ENCODE data around the gene DNAH7.

Gene DNAH7

GRCh38 chr2:195871326-195871725 is 197.3 kb downstream of the DNAH7 start:
- no peak overlapping the region for H3K27ac ChIP-seq
- no peak for TF ChIP-seq ZFX (IDR thresholded peaks at IDR 0.05; ENCODE audit: borderline replicate concordance)
- no peak for TF ChIP-seq CTCF (IDR thresholded peaks at IDR 0.05)

- no peak for TF ChIP-seq CTCF (IDR thresholded peaks at IDR 0.05)
- no peak for TF ChIP-seq ZFX (IDR thresholded peaks at IDR 0.05; ENCODE audit: borderline replicate concordance)
- no peak overlapping the region for H3K27ac ChIP-seq
Measured at GRCh38 chr2:195864316-195864715, 204.3 kb downstream of the DNAH7 start.

- no peak overlapping the region for H3K27ac ChIP-seq
- TF ChIP-seq ZFX (IDR thresholded peaks at IDR 0.05; ENCODE audit: borderline replicate concordance) (no peak), CTCF (IDR thresholded peaks at IDR 0.05) (no peak)
Measured at GRCh38 chr2:195863564-195863963, 205.1 kb downstream of the DNAH7 start.

GRCh38 chr2:195863121-195863520 is 205.5 kb downstream of the DNAH7 start:
- no peak for TF ChIP-seq ZFX (IDR thresholded peaks at IDR 0.05; ENCODE audit: borderline replicate concordance)
- TF ChIP-seq CTCF (IDR thresholded peaks at IDR 0.05) = no peak
- H3K27ac ChIP-seq = no peak overlapping the region

GRCh38 chr2:195861821-195862220 is 206.8 kb downstream of the DNAH7 start:
- TF ChIP-seq CTCF (IDR thresholded peaks at IDR 0.05) = no peak
- no peak for TF ChIP-seq ZFX (IDR thresholded peaks at IDR 0.05; ENCODE audit: borderline replicate concordance)
- H3K27ac ChIP-seq = no peak overlapping the region

- no peak overlapping the region for H3K27ac ChIP-seq
- TF ChIP-seq ZFX (IDR thresholded peaks at IDR 0.05; ENCODE audit: borderline replicate concordance) = no peak
- no peak for TF ChIP-seq CTCF (IDR thresholded peaks at IDR 0.05)
Measured at GRCh38 chr2:195859513-195859912, 209.1 kb downstream of the DNAH7 start.

- TF ChIP-seq ZFX (IDR thresholded peaks at IDR 0.05; ENCODE audit: borderline replicate concordance) (no peak), CTCF (IDR thresholded peaks at IDR 0.05) (no peak)
- no peak overlapping the region for H3K27ac ChIP-seq
Measured at GRCh38 chr2:195857132-195857531, 211.5 kb downstream of the DNAH7 start.
